Muscle layer of duodenum (tissue), 2 donors: ENCODE measurements around the gene GLIS1.

Source experiments
- H3K27ac ChIP-seq: one replicate; pipeline ENCODE4 v1.7.0; 2013; ENCODE audit warnings: mild to moderate bottlenecking, low read length
- H3K27me3 ChIP-seq: one replicate; pipeline ENCODE4 v1.7.0; 2013; ENCODE audit warnings: low read depth, mild to moderate bottlenecking, control low read depth, low read length
- H3K36me3 ChIP-seq, 2 donors: one replicate each; pipeline ENCODE4 v1.7.0; 2013; ENCODE audit warnings: low read length in 2 of 2, control low read depth in 1 of 2, mild to moderate bottlenecking in 1 of 2; ENCODE audit not compliant: insufficient read depth in 2 of 2, control insufficient read depth in 1 of 2
- H3K4me1 ChIP-seq, 2 donors: one replicate each; pipeline ENCODE4 v1.7.0; 2013; ENCODE audit warnings: low read length in 2 of 2, mild to moderate bottlenecking in 2 of 2, control low read depth in 1 of 2, moderate library complexity in 1 of 2; ENCODE audit not compliant: insufficient read depth in 2 of 2, control insufficient read depth in 1 of 2
- H3K4me3 ChIP-seq, 2 donors: one replicate each; pipeline ENCODE4 v1.7.0; 2013; ENCODE audit warnings: low read length in 2 of 2, low read depth in 1 of 2, mild to moderate bottlenecking in 1 of 2
- H3K9me3 ChIP-seq, 2 donors: one replicate each; pipeline ENCODE4 v1.7.0; 2013; ENCODE audit warnings: low read length in 2 of 2, control low read depth in 1 of 2, mild to moderate bottlenecking in 1 of 2; ENCODE audit not compliant: control insufficient read depth in 1 of 2
- donor health status: healthy.

Gene GLIS1

DNA sequence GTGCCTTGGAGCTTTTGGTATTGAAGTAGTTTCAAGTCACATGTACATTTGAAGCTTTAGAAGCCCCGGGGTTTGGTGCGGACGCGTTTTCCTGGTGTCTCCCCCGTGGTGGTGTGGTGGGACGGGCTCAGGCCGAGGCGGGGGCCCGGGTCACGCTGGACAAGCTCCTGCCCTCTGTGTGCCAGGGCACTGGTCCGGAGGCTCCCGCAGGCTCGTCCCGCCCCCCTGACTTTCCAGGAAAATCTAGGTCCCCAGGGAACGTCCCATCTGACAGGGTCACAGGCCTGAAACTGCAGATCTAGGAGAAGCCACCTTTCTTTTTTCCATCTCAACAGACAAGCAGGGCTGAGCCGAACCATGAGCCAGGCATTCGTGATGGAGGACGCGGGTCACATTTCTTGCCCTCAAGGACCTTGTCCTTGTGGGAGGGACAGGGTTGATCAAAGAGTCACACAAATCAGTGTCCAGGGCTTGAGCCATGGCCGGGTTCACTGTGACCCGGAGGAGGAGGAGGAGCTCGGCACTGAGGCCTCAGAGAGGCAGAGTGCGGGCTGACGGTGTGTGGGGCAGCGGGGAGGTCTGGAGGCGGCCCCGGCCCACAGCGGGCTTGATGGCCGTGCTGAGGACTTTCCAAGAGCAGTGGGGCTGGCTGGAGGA, 278.2 kb downstream of the GLIS1 start:
- H3K27ac ChIP-seq = no peak overlapping the region
- H3K36me3 ChIP-seq = no peaks in the 10 kb centered on the region
- no peaks in the 10 kb centered on the region for H3K4me1 ChIP-seq
- no peak overlapping the region for H3K4me3 ChIP-seq
- H3K27me3 ChIP-seq = no peaks in the 10 kb centered on the region
- no peaks in the 10 kb centered on the region for H3K9me3 ChIP-seq

DNA sequence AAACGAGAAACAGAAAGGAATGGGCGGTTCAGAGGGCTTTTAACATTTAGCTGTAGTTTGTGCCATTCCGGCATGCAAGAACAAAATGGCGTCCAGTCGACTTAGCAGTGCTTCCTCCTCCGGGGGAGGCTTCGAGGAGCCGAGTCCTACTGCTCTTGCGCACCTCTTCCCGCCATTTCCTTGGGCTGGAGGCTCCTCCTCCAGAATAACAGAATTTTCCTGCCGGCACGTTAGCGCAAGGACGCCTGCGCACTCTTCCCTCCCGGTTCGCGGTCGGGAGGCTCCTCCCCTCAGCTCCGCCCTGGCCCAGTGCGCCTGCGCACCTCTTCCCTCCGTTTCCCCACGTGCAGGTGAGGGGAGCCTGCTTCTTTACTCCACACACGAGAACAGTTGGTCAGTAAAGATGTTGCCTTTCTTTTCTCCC, 278.7 kb downstream of the GLIS1 start:
- no peaks in the 10 kb centered on the region for H3K27me3 ChIP-seq
- no peaks in the 10 kb centered on the region for H3K36me3 ChIP-seq
- no peaks in the 10 kb centered on the region for H3K9me3 ChIP-seq
- H3K4me1 ChIP-seq = no peaks in the 10 kb centered on the region
- no peak overlapping the region for H3K27ac ChIP-seq
- H3K4me3 ChIP-seq = no peak overlapping the region

DNA sequence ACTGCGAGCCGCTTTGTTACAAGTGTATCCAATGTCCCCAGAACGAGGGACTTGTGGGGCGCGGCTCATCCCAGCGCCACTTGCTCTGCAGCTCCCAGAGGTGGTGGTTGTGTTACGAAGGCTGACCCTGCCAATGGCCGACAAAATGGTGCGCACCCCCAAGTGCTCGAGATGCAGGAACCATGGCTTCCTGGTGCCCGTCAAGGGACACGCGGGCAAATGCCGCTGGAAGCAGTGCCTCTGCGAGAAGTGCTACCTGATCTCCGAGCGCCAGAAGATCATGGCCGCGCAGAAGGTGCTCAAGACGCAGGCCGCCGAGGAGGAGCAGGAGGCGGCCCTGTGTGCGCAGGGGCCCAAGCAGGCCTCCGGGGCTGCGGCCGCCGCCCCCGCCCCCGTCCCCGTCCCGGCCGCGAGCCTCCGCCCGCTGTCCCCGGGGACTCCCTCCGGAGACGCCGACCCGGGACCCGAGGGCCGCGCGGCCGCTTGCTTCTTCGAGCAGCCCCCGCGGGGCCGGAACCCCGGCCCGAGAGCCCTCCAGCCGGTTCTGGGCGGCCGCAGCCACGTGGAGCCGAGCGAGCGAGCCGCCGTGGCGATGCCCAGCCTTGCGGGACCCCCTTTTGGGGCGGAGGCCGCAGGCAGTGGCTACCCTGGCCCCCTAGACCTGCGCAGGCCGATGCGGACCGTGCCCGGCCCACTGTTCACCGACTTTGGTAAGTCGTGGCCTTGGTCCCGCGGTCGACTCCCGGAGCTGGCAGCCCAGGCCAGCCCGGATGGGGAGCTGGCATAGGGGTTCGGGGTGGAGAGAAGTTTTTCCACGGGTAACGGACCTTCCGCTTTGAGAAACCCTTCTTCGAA, 279.4 kb downstream of the GLIS1 start, which contains the start of gene DMRTB1:
Gene DMRTB1, plus strand, starts transcription at position 79 of the 855 bp plus-strand sequence. Its CDS starts 55 bp downstream, at position 134.
- Histone ChIP-seq H3K9me3 (no peaks in the 10 kb centered on the region), H3K4me1 (no peaks in the 10 kb centered on the region), H3K36me3 (no peaks in the 10 kb centered on the region), H3K27me3 (no peaks in the 10 kb centered on the region), H3K27ac (no peak within 1 kb of the TSS), H3K4me3 (no peak within 1 kb of the TSS)

DNA sequence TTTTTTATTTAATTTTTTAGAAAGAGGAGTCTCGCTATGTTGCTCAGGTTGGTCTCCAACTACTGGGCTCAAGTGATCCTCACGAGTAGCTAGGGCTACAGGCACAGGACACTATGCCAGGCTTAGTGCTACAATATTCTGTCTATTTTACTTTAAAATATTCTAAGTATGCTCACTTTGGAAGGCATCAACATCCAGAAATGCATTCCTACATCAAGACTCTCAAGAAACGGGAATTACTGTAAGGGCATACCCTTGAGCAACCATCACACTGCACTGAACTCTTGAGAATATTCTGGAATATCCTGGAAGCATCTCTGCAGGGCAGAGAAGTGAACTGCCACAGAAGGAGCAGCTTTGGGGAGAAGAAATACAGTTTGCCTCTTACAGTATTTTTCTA, 280.3 kb downstream of the GLIS1 start:
- H3K27ac ChIP-seq = no peak overlapping the region
- H3K4me3 ChIP-seq = no peak overlapping the region
- H3K27me3 ChIP-seq = no peaks in the 10 kb centered on the region
- no peaks in the 10 kb centered on the region for H3K4me1 ChIP-seq
- no peaks in the 10 kb centered on the region for H3K36me3 ChIP-seq
- no peaks in the 10 kb centered on the region for H3K9me3 ChIP-seq
